NB4 (cell line): ENCODE measurements around the gene THBS4.

Experiments used
- DNase-seq: peaks from one replicate; pipeline ENCODE4 v3.0.0; 2010; ENCODE audit warnings: low read depth
- H3K4me3 ChIP-seq: one replicate; pipeline ENCODE4 v1.5.1; 2011; ENCODE audit warnings: mild to moderate bottlenecking, low read depth, low read length, moderate library complexity
- MAX ChIP-seq: IDR thresholded peaks from 2 replicates; pipeline ENCODE4 v1.6.1; 2011; ENCODE audit warnings: low read depth, low read length
- MYC ChIP-seq: IDR thresholded peaks from 2 replicates; pipeline ENCODE4 v1.6.1; 2011; ENCODE audit warnings: low read depth, low read length
- POLR2A ChIP-seq: IDR thresholded peaks from 2 replicates; pipeline ENCODE4 v1.6.1; 2011; ENCODE audit warnings: mild to moderate bottlenecking; ENCODE audit not compliant: insufficient read length; ENCODE audit errors: extremely low read depth
- TF ChIP-seq, protein P1 (sequence below): IDR thresholded peaks from one replicate; pipeline ENCODE4 v1.5.1; 2012; ENCODE audit warnings: low read depth, low read length

THBS4 gene

DNA sequence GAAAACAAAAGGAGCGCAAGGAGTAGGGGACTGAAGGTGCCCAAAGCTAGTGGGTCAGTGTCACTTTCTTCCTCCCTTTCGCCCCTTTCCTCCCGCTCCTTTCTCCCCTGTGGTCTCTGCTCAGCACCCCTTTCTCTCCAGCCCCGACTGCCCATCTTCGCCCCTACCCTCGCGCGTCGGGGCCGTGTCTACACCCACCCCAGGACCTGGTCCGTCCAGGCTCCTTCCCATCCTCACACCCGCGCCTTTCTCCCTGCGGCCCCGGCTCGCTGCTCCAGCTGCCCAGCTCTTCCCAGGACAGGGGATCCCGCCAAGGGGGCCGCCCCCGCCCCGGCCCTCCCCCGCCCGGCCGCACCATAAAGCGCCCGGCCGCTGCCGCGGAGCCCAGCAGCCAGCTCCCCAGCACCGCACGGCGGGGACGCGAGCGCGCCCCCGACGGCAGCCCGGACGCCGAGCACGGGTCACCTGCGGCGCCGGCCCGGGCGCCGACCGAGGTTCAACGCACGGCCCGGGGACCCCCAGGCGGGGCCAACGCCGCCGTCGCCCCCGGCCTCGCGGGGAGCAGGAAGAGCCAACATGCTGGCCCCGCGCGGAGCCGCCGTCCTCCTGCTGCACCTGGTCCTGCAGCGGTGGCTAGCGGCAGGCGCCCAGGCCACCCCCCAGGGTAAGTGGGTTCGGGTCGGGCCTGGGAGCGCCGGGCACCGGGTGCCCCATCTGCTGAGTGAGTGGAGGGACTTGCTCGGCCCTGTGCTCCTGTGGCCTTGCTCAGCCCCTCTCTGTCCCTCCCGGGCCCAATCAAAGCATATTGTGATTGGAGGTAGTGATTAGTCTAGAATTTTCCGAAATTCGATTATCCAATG lies at the start of gene THBS4:
THBS4 (plus strand) TSS at position 387 of the 860 bp plus-strand sequence; CDS start at position 577, 190 bp downstream.
- no peak within 1 kb of the TSS for H3K4me3 ChIP-seq
- no peak for DNase-seq
- TF ChIP-seq MYC: no peak

GRCh38 chr5:79986260-79986659 lies 48.9 kb upstream of the THBS4 start:
- H3K4me3 ChIP-seq: no peak overlapping the region
- DNase-seq: no peak
- TF ChIP-seq POLR2A (no peak), MAX (no peak), MYC (no peak)
- TF ChIP-seq, protein P1, sequence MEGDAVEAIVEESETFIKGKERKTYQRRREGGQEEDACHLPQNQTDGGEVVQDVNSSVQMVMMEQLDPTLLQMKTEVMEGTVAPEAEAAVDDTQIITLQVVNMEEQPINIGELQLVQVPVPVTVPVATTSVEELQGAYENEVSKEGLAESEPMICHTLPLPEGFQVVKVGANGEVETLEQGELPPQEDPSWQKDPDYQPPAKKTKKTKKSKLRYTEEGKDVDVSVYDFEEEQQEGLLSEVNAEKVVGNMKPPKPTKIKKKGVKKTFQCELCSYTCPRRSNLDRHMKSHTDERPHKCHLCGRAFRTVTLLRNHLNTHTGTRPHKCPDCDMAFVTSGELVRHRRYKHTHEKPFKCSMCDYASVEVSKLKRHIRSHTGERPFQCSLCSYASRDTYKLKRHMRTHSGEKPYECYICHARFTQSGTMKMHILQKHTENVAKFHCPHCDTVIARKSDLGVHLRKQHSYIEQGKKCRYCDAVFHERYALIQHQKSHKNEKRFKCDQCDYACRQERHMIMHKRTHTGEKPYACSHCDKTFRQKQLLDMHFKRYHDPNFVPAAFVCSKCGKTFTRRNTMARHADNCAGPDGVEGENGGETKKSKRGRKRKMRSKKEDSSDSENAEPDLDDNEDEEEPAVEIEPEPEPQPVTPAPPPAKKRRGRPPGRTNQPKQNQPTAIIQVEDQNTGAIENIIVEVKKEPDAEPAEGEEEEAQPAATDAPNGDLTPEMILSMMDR: no peak

- no peak overlapping the region for H3K4me3 ChIP-seq
- no peak for DNase-seq
- TF ChIP-seq MYC (no peak), MAX (no peak), POLR2A (no peak)
- TF ChIP-seq, protein P1: no peak
These were observed 44.9 kb upstream of the THBS4 start for GRCh38 chr5:79990205-79990597.

GRCh38 chr5:79990598-79991507 lies 44.3 kb upstream of the THBS4 start, which contains the start of gene MTX3:
TSS of gene MTX3 (minus strand) at chr5:79991262. CDS start at chr5:79991238, 24 bp downstream.
- no peak within 1 kb of the TSS for H3K4me3 ChIP-seq
- no peak for DNase-seq
- TF ChIP-seq, protein P1: no peak
- no peak for TF ChIP-seq MYC
- no peak for TF ChIP-seq MAX
- TF ChIP-seq POLR2A: no peak

- no peak for TF ChIP-seq POLR2A
- TF ChIP-seq, protein P1: no peak
- DNase-seq: no peak
- no peak overlapping the region for H3K4me3 ChIP-seq
These were observed 42.1 kb upstream of the THBS4 start for GRCh38 chr5:79992891-79993657.

GRCh38 chr5:79999722-80000121 lies 35.4 kb upstream of the THBS4 start:
- no peak for DNase-seq
- no peak for TF ChIP-seq MYC
- no peak for TF ChIP-seq POLR2A
- TF ChIP-seq, protein P1: no peak
- no peak for TF ChIP-seq MAX

More at GRCh38 chr5:79999722-80000121, 35.4 kb upstream of the THBS4 start:
- no peak overlapping the region for H3K4me3 ChIP-seq
